ENCODE data around the gene PIK3C2A. TPM values are rescaled to one million over a fixed set of nuclear protein-coding genes. Genes with fewer than 3 reads are reported as not detected.

The PIK3C2A gene
- total RNA-seq, 1 donor from 2014 or later, result 74.0 TPM

GRCh38 chr11:17209939-17210245 lies 2.1 kb upstream of the PIK3C2A start:
- Mint-ChIP-seq H3K36me3 (peaks cover 13% of the 10 kb centered on the region), H3K4me3 (peak overlapping the region; percentile 97), H3K27ac (peak overlapping the region; percentile 100), H3K4me1 (peaks cover 30% of the 10 kb centered on the region), H3K27me3 (ENCODE audit: low read depth) (no peaks in the 10 kb centered on the region), H3K9me3 (peaks cover 11% of the 10 kb centered on the region)
- TF ChIP-seq CTCF (IDR thresholded peaks at IDR 0.05; ENCODE audit: unreplicated experiment), result no peak
- no peak for DNase-seq (ENCODE audit: low spot score in 2 of 2, unreplicated experiment in 2 of 2)

GRCh38 chr11:17208257-17208999 lies 642 bp upstream of the PIK3C2A start:
- Mint-ChIP-seq H3K9me3 (no peaks in the 10 kb centered on the region), H3K27ac (peak overlapping the region; percentile 100)
- peak in 1 of 2 experiments; percentile 43 for DNase-seq (ENCODE audit: low spot score in 2 of 2, unreplicated experiment in 2 of 2)

GRCh38 chr11:17206463-17206862 lies 1.3 kb downstream of the PIK3C2A start:
- Mint-ChIP-seq H3K9me3 (no peaks in the 10 kb centered on the region), H3K4me1 (peaks cover 30% of the 10 kb centered on the region), H3K27ac (peak overlapping the region; percentile 100), H3K36me3 (peaks cover 11% of the 10 kb centered on the region), H3K27me3 (ENCODE audit: low read depth) (no peaks in the 10 kb centered on the region), H3K4me3 (peak overlapping the region; percentile 97)
- DNase-seq (ENCODE audit: low spot score in 2 of 2, unreplicated experiment in 2 of 2), result no peak
- no peak for TF ChIP-seq CTCF (IDR thresholded peaks at IDR 0.05; ENCODE audit: unreplicated experiment)

More at GRCh38 chr11:17208257-17208999, 642 bp upstream of the PIK3C2A start:
- Mint-ChIP-seq H3K4me1 (peaks cover 30% of the 10 kb centered on the region), H3K4me3 (peak overlapping the region; percentile 97), H3K27me3 (ENCODE audit: low read depth) (no peaks in the 10 kb centered on the region), H3K36me3 (peaks cover 13% of the 10 kb centered on the region)
- TF ChIP-seq CTCF (IDR thresholded peaks at IDR 0.05; ENCODE audit: unreplicated experiment), result no peak

- H3K4me3 Mint-ChIP-seq, result no peak overlapping the region
- peaks cover 12% of the 10 kb centered on the region for H3K9me3 Mint-ChIP-seq
- peaks cover 36% of the 10 kb centered on the region for H3K36me3 Mint-ChIP-seq
- H3K4me1 Mint-ChIP-seq, result no peaks in the 10 kb centered on the region
- H3K27me3 Mint-ChIP-seq (ENCODE audit: low read depth), result no peaks in the 10 kb centered on the region
- no peak overlapping the region for H3K27ac Mint-ChIP-seq
- TF ChIP-seq CTCF (IDR thresholded peaks at IDR 0.05; ENCODE audit: unreplicated experiment), result no peak
- DNase-seq (ENCODE audit: low spot score in 2 of 2, unreplicated experiment in 2 of 2), result no peak
Observed at GRCh38 chr11:17197431-17197898, 10.3 kb downstream of the PIK3C2A start.

GRCh38 chr11:17188675-17189074 lies 19.1 kb downstream of the PIK3C2A start:
- Mint-ChIP-seq H3K4me3 (no peak overlapping the region), H3K27ac (no peak overlapping the region), H3K36me3 (peaks cover 24% of the 10 kb centered on the region), H3K27me3 (ENCODE audit: low read depth) (no peaks in the 10 kb centered on the region), H3K4me1 (no peaks in the 10 kb centered on the region), H3K9me3 (no peaks in the 10 kb centered on the region)
- TF ChIP-seq CTCF (IDR thresholded peaks at IDR 0.05; ENCODE audit: unreplicated experiment), result no peak
- DNase-seq (ENCODE audit: low spot score in 2 of 2, unreplicated experiment in 2 of 2), result no peak
